ENCODE data around the gene ZSWIM4. TPM values are rescaled to one million over a fixed set of nuclear protein-coding genes. Genes with fewer than 3 reads are reported as not detected.

ZSWIM4 gene
- total and polyA plus RNA-seq, 2 of the 4 experiments (the other 2 are of a cell fraction) = 2.2 to 6.2 TPM

GRCh38 chr19:13796301-13797057 lies 1.2 kb downstream of the ZSWIM4 start:
- Histone ChIP-seq H4K5ac (ENCODE audit: low read depth, low read length) (peak overlapping the region; percentile 37), H3K4ac (ENCODE audit: low read depth, low read length) (peak overlapping the region; percentile 92), H3K9me3 (ENCODE audit: control insufficient read depth, insufficient read depth, low read length) (no peaks in the 10 kb centered on the region), H2AK9ac (replicated peaks; ENCODE audit: low read depth, low read length, poor library complexity) (peak overlapping the region; percentile 96), H2AK5ac (ENCODE audit: low read depth, low read length) (peak overlapping the region; percentile 95), H3K4me3 (ENCODE audit: insufficient read depth, low read depth, low read length) (peak overlapping the region; percentile 86), H4K20me1 (ENCODE audit: insufficient read depth, low read length) (peaks cover 4% of the 10 kb centered on the region; the same call in 1 of the 2 replicates), H3K27me3 (ENCODE audit: control insufficient read depth, insufficient read depth, low read length) (no peaks in the 10 kb centered on the region), H3K23ac (ENCODE audit: low read depth, low read length) (peak overlapping the region; percentile 86), H3K4me1 (ENCODE audit: control insufficient read depth, insufficient read depth, low read length) (peaks cover 7% of the 10 kb centered on the region), H2BK5ac (ENCODE audit: low read depth, low read length, poor library complexity, severe bottlenecking) (peak overlapping the region; percentile 95), H3K36me3 (ENCODE audit: control insufficient read depth, insufficient read depth, low read length) (peaks cover 10% of the 10 kb centered on the region), H2AFZ (replicated peaks; ENCODE audit: low read length, poor library complexity) (peak overlapping the region; percentile 60), H2BK120ac (ENCODE audit: low read depth, low read length) (peak overlapping the region; percentile 92), H3K79me1 (ENCODE audit: low read depth in 1 of 2, low read length in 2 of 2) (peaks cover 14 to 49% of the 10 kb centered on the region in 2 experiments), H3K14ac (replicated peaks; ENCODE audit: low read depth, low read length) (peak overlapping the region; percentile 84), H3K9ac (ENCODE audit: low read depth, low read length) (peak overlapping the region; percentile 91), H3K18ac (ENCODE audit: low read depth, low read length) (peak overlapping the region; percentile 58), H3K56ac (ENCODE audit: extremely low read depth, insufficient read depth, low read length) (peak overlapping the region; percentile 93), H4K91ac (ENCODE audit: insufficient read depth, low read depth, low read length) (peak overlapping the region; percentile 86), H3K4me2 (ENCODE audit: low read depth, low read length) (peak overlapping the region; percentile 81), H3K27ac (ENCODE audit: insufficient read depth, low read length) (peak overlapping the region; percentile 88), H2BK15ac (ENCODE audit: low read depth, low read length) (peak overlapping the region; percentile 91; the same call in 1 of the 3 replicates), H3K9me1 (ENCODE audit: insufficient read depth, low read length) (peaks cover 15% of the 10 kb centered on the region), H4K8ac (ENCODE audit: low read depth in 2 of 2, low read length in 2 of 2) (peak overlapping the region; percentile 39 to 79), H2BK20ac (ENCODE audit: low read depth, low read length) (peak overlapping the region; percentile 88)
- ATAC-seq (ENCODE audit: low read depth) = peak; percentile 34
- in situ Hi-C loops (cut with MboI; ENCODE audit: low sequenced_read_pairs) = no loop called here
- ChIA-PET POLR2A (ENCODE audit: unreplicated experiment) (no interaction called here), CTCF (interaction anchor here (0.5 to 1.7 kb wide), 5 partner anchors 12 to 520 kb away, joined by 3 to 5 read pairs (median 4); no protein-coding TSS in a partner anchor)
- WGBS, 2 experiments (ENCODE audit: extremely low coverage in 2 of 2, insufficient read length in 1 of 2) = 10% methylated on average over 3 of the region's 12 CpGs; no CpG with 5 or more reads in 1 of the 2 experiments
- dilution Hi-C loops (cut with HindIII; ENCODE audit: low sequenced_read_pairs, unreplicated experiment) = no loop called here
- BruUV-seq (replicated peaks) = TSS peak; percentile 31
- peak; percentile 98 for DNase-seq
- intact Hi-C loops (cut with micrococcal nuclease) = loop anchor here (5.0 kb wide), 1 partner anchor 41 kb away; no protein-coding TSS in a partner anchor
- TF ChIP-seq NFE2L2 (IDR thresholded peaks at IDR 0.05; ENCODE audit: low read depth, low read length) (peak; percentile 66; the same call in 1 of the 2 replicates), MAZ (IDR thresholded peaks at IDR 0.05; ENCODE audit: borderline replicate concordance, low read depth, low read length) (peak; percentile 60; the same call in 1 of the 2 replicates), CTCF (conservative IDR thresholded peaks at IDR 0.05; ENCODE audit: low read depth, low read length) (peak; percentile 49), SMC3 (IDR thresholded peaks at IDR 0.05; ENCODE audit: low read depth, low read length) (peak; percentile 9; the same call in 1 of the 2 replicates), MXI1 (IDR thresholded peaks at IDR 0.05; ENCODE audit: borderline replicate concordance, low read depth, low read length) (peak; percentile 56; the same call in 1 of the 2 replicates), RAD21 (IDR thresholded peaks at IDR 0.05; ENCODE audit: low read length) (peak; percentile 39), BHLHE40 (IDR thresholded peaks at IDR 0.05; ENCODE audit: low read depth, low read length) (no peak), RCOR1 (IDR thresholded peaks at IDR 0.05; ENCODE audit: insufficient replicate concordance, low read length) (peak; percentile 57), RFX5 (IDR thresholded peaks at IDR 0.05; ENCODE audit: low read depth, low read length) (no peak), POLR2A (IDR thresholded peaks at IDR 0.05; ENCODE audit: low read depth, low read length) (peak; percentile 83), CEBPB (IDR thresholded peaks at IDR 0.05; ENCODE audit: low read depth, low read length) (no peak), FOS (IDR thresholded peaks at IDR 0.05; ENCODE audit: low read depth, low read length) (peak; percentile 66; the same call in 1 of the 2 replicates), CHD1 (IDR thresholded peaks at IDR 0.05; ENCODE audit: low read depth, low read length) (peak; percentile 56; the same call in 1 of the 2 replicates), MAFK (IDR thresholded peaks at IDR 0.05; ENCODE audit: low read depth, low read length) (no peak)
- TF ChIP-seq, protein P1, sequence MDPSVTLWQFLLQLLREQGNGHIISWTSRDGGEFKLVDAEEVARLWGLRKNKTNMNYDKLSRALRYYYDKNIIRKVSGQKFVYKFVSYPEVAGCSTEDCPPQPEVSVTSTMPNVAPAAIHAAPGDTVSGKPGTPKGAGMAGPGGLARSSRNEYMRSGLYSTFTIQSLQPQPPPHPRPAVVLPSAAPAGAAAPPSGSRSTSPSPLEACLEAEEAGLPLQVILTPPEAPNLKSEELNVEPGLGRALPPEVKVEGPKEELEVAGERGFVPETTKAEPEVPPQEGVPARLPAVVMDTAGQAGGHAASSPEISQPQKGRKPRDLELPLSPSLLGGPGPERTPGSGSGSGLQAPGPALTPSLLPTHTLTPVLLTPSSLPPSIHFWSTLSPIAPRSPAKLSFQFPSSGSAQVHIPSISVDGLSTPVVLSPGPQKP (IDR thresholded peaks at IDR 0.05; ENCODE audit: borderline replicate concordance, low read depth, low read length) = no peak
